GM04503 (cell line): ENCODE data around the gene MTHFSD.

Experiments used
- DNase-seq: peaks from one replicate; pipeline ENCODE4 v3.0.0-alpha.2; 2012; ENCODE audit warnings: low read depth

Gene MTHFSD

GRCh38 chr16:86490859-86491639 lies 64.0 kb downstream of the MTHFSD start:
- DNase-seq, result no peak

GRCh38 chr16:86485746-86486145 lies 69.3 kb downstream of the MTHFSD start:
- DNase-seq, result no peak

- DNase-seq, result no peak
Observed at GRCh38 chr16:86484240-86484639, 70.8 kb downstream of the MTHFSD start.

GRCh38 chr16:86481607-86482006 lies 73.4 kb downstream of the MTHFSD start:
- DNase-seq, result no peak

- DNase-seq, result no peak
Observed at GRCh38 chr16:86480444-86480843, 74.6 kb downstream of the MTHFSD start.
